ENCODE data around the gene PRDX4. TPM values are rescaled to one million over a fixed set of nuclear protein-coding genes. Genes with fewer than 3 reads are reported as not detected.
A peak's percentile ranks its signal among the peaks of the same experiment; 100 is the strongest.
"Not testable (repeated sequence)": the region's sequence is repeated elsewhere in the genome, so short reads cannot be mapped to it uniquely, and the experiment has no call there.

PRDX4 gene
- total RNA-seq (2014; rRNA removed; shearing (Covaris generic)) = 183 and 196 TPM in 2 replicates

DNA sequence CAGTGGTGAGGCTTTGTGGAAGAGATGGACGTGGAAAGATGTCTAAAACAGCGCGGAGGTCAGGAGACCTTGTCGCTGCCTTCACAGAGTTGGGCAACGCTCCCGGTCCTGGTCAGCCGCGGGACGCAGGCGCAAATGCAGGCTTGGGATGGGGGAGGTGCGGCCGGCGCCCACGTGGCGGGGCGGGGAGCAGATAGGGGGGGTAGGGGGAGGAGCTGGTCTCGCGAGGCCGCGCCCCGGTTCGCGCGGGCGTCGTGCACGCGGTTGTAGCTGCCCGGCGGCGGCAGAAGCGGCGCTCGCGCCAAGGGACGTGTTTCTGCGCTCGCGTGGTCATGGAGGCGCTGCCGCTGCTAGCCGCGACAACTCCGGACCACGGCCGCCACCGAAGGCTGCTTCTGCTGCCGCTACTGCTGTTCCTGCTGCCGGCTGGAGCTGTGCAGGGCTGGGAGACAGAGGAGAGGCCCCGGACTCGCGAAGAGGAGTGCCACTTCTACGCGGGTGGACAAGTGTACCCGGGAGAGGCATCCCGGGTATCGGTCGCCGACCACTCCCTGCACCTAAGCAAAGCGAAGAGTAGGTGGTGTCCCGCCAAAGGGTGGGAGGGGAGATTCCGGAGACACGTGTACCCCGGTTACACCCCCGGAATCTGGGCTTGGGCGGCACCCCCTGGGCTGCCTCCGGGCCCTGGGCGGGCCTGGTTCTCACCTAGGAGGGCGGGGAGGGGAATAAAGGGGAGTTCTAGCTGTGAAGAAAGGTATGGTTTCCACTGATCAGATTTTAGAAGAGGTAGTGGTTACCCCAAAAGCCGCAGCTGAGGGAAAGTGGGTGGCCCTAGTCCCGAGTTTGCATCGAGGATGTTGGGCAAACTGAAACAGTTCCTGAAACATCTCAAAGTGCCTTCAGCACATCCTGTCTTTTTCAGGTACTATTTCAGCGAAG lies at the start of gene PRDX4:
TSS of gene PRDX4 (plus strand) at position 255 of the 939 bp plus-strand sequence. CDS start at position 333, 78 bp downstream.
- peak; percentile 88 to 91 for DNase-seq
- Histone ChIP-seq H3K27ac (peak within 1 kb of the TSS; percentile 80), H3K27me3 (no peaks in the 10 kb centered on the region), H3K4me3 (peak within 1 kb of the TSS; percentile 85), H3K36me3 (peaks cover 13% of the 10 kb centered on the region; the same call in 1 of the 2 replicates), H3K9me3 (replicated peaks) (no peaks in the 10 kb centered on the region), H3K4me1 (peaks cover 5% of the 10 kb centered on the region; the same call in 1 of the 2 replicates)

DNA sequence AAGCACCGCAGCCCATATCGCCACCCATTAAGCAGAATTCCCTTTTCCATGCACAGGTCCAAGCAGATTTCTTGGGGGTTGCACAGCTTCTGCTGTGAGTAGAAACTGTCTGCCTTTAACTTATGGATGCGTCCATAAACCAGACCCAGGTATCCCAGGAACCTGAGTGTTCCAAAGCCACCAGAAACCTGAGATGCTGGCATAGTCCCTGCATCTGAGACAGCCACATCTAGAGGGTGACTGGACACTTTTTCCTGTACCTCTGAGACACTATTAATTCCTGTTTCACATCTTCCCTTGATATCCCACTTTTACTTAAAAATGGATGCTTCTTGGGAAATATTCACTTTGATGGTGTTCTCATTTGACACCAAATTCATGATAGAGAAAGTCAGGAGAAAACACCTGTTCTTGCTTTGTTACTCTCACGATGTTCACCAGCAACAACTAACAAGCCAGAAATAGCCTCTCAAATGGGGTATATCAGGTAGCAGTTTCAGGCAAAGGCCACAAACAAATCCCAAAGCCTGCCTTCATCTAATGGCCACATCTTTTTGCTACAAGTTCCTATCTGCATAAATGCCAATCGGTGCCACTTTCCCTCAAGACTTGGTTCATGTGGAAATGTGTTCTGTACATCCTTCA lies 45.5 kb upstream of the PRDX4 start:
- Histone ChIP-seq H3K27me3 (no peaks in the 10 kb centered on the region), H3K4me3 (no peak overlapping the region), H3K36me3 (no peaks in the 10 kb centered on the region), H3K9me3 (replicated peaks) (no peaks in the 10 kb centered on the region), H3K27ac (no peak overlapping the region), H3K4me1 (no peaks in the 10 kb centered on the region)
- DNase-seq = no peak

DNA sequence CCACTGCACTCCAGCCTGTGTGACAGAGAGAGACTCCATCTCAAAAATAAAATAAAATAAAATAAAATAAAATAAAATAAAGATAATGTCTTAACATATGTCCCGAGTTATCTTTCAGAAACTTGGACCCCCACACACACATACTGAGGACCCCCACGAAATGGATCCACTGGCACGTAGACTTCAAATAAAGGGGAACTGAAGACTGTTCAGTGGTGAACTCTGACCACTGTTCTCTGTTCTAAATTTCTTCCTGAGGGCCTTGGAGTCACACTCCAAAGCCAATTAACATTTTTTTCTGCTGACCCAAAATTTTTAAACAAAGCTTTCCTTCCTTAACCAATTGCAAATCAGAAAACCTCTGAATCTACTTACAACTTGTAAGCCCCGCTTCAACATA lies 43.5 kb upstream of the PRDX4 start:
- H3K4me3 ChIP-seq = no peak overlapping the region
- H3K4me1 ChIP-seq = no peaks in the 10 kb centered on the region
- DNase-seq = no peak
- H3K27me3 ChIP-seq = no peaks in the 10 kb centered on the region
- H3K9me3 ChIP-seq (replicated peaks) = no peaks in the 10 kb centered on the region
- H3K36me3 ChIP-seq = no peaks in the 10 kb centered on the region
- H3K27ac ChIP-seq = no peak overlapping the region

DNA sequence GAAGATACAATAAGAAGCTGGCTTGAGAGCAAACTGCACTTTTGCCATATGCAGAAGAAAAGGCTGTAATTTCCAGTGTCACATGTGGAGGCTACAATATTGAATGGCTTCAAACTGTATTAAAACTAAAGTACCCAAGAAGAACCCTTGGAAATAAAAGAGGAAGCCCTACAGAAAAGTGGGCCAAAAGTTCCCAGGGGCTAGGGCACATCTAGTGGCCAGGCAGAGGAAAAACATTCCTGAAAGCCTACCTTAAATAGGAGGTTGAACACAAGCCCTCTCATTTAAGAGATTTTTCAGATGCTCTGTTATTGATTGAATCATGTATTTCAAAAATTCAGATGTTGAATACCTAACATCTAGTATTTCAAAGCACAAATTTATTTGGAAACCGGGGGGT lies 40.6 kb upstream of the PRDX4 start:
- Histone ChIP-seq H3K4me1 (no peaks in the 10 kb centered on the region), H3K4me3 (no peak overlapping the region), H3K27me3 (no peaks in the 10 kb centered on the region), H3K27ac (no peak overlapping the region), H3K36me3 (no peaks in the 10 kb centered on the region), H3K9me3 (replicated peaks) (no peaks in the 10 kb centered on the region)
- DNase-seq = peak in 1 of 2 experiments; percentile 3

DNA sequence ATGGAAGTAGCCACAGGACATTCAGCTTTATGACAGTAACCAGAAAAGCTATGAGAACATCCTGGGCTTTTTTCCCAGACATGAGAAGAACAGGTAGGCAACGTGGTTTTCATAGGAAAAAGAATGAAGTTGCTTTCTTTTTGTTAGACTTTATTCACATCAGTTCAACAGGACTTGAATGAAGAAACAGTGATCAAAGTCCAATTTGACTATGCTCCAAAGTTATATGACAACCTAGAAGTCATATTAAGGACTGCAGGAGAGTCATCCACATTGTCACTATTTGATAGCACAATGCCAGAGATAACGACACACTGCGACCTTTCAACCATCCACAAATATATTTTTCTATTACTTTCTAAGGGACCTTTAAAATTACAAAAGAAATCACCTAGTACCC lies 39.2 kb upstream of the PRDX4 start:
- no peaks in the 10 kb centered on the region for H3K27me3 ChIP-seq
- H3K9me3 ChIP-seq (replicated peaks) = no peaks in the 10 kb centered on the region
- no peak overlapping the region for H3K27ac ChIP-seq
- no peaks in the 10 kb centered on the region for H3K4me1 ChIP-seq
- no peaks in the 10 kb centered on the region for H3K36me3 ChIP-seq
- H3K4me3 ChIP-seq = no peak overlapping the region
- no peak for DNase-seq

DNA sequence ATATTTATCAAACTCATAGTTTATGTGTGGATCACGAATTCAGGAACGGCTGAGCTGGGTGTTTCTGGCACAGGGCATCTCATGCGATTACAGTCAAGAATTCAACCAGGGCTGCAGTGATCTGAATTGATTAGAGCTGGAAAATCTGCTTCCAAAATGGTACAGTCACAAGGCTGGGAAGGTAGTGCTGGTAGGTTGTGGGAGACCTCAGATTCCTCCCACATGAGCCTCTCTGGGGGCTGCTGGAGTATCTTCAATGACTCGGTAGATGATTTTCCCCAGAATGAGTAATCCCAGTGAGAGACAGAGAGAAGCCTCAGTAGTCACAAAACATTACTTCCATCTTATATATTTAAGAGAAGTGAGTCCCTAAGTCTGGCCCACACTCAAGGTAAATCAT lies 36.2 kb upstream of the PRDX4 start:
- H3K4me3 ChIP-seq = no peak overlapping the region
- H3K4me1 ChIP-seq = no peaks in the 10 kb centered on the region
- no peaks in the 10 kb centered on the region for H3K9me3 ChIP-seq (replicated peaks)
- DNase-seq = no peak
- H3K36me3 ChIP-seq = no peaks in the 10 kb centered on the region
- H3K27ac ChIP-seq = no peak overlapping the region
- H3K27me3 ChIP-seq = no peaks in the 10 kb centered on the region

DNA sequence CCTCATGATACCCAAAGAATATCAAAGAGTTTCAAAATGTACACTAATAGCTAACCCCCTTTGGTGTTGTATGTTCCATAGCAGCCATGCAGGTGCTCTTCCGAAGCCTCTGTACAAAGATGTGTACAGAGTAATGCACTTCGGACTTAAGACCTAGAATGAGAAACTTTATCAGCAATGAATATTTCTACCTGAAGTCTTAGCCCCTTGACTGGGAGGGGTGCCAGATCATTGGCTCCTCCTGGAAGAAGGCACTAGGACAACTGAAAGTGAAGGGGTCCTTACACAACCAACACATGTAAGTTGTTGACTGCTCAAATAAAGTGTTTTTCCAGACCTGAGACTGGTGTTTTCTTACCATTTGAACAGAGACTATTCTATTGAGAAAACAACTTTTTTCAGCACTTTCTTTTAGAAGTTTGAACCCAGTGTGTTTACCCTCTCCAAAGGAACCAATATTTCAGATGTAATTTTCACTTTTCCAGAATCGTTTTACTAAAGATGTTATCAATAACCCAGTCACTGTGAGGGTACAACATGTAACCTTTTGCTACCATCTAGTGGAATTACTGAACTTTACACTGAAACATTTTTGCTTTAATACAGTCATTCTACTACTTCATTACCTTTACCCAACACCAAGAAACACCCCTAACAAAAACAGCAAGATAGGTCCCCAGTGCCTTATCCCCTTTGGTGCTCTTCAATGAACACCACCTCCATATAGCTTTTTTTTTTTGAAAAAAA lies 33.3 kb upstream of the PRDX4 start:
- H3K36me3 ChIP-seq = no peaks in the 10 kb centered on the region
- DNase-seq = peak in 1 of 2 experiments; percentile 19
- H3K4me3 ChIP-seq = no peak overlapping the region
- no peaks in the 10 kb centered on the region for H3K4me1 ChIP-seq
- H3K9me3 ChIP-seq (replicated peaks) = no peaks in the 10 kb centered on the region
- no peaks in the 10 kb centered on the region for H3K27me3 ChIP-seq
- H3K27ac ChIP-seq = no peak overlapping the region

DNA sequence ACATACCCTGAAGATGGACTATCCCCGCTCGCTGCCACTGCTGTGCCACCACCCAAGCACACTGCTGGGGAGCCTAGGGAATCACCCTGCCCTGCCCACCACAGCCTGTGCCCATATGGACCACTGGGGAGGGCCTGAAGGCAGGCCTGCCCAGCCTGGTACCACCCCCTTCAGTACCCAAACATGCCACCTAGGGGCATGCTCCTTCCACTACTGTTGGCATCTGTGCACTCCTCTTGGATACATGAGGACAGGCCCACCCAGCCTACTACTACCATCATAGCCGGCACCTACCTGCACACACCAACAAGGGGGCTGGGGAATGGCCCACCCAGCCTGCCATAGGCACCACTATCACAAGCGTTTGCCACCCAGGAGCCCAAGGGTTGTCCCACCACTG lies 30.1 kb upstream of the PRDX4 start:
- Histone ChIP-seq H3K36me3 (no peaks in the 10 kb centered on the region), H3K27ac (no peak overlapping the region), H3K27me3 (no peaks in the 10 kb centered on the region), H3K4me1 (no peaks in the 10 kb centered on the region), H3K4me3 (no peak overlapping the region), H3K9me3 (replicated peaks) (no peaks in the 10 kb centered on the region)
- DNase-seq = no peak

DNA sequence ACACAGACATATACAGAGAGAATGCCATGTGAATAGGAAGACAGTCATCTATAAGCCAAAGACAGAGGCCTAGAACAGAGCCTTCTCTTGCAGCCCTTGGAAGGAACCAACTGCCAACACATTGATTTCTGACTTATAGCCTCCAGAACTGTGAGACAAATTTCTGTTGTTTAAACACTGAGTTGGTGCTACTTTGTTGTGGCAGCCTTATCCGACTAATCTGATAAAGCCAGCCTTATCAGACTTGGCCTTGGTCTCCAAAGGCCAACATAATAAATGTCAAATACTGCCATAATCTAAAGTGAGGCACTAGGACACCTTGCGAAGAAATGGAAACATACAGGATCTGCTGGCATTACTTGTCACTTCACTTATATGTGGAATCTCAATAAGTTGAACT lies 24.3 kb upstream of the PRDX4 start:
- Histone ChIP-seq H3K4me1 (no peaks in the 10 kb centered on the region), H3K36me3 (no peaks in the 10 kb centered on the region), H3K4me3 (no peak overlapping the region), H3K27ac (no peak overlapping the region), H3K27me3 (no peaks in the 10 kb centered on the region), H3K9me3 (replicated peaks) (no peaks in the 10 kb centered on the region)
- DNase-seq = no peak

DNA sequence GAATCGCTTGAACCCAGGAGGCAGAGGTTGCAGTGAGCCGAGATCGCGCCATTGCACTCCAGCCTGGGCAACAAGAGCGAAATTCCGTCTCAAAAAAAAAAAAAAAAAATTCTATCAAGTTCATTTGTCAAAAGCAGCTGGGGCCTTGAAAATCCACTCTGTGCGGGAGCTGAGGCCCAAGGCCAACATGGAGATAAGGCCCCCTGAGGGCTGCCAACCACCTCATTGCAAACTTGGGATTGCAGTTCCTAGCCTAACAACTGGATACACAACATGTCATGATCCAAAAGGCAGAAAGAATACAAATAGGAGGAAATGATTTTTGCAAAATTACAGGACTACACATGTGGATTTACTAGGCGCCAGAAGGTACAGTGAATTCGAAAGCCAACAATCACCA lies 22.5 kb upstream of the PRDX4 start:
- Histone ChIP-seq H3K27me3 (no peaks in the 10 kb centered on the region), H3K4me3 (no peak overlapping the region), H3K9me3 (replicated peaks) (no peaks in the 10 kb centered on the region), H3K4me1 (no peaks in the 10 kb centered on the region), H3K27ac (no peak overlapping the region), H3K36me3 (no peaks in the 10 kb centered on the region)
- DNase-seq = no peak

DNA sequence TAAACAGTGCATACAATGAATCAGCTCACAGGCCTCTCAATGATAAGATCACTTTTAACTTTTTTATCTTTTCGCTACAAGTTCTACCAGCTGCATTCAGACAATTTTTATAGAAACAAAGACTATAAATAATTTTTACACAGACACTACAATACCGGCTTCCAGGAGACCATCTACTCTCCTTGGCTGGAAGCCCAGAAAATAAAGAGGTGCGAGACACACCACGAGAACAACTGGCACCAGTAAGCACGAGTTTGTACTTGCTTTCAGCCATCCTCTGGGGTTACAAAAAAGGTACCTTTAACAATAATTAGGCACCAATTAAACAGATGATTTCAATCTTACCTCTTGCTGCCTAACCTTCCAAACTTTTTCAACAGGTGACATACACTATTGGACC lies 11.2 kb upstream of the PRDX4 start:
- peak; percentile 13 to 48 for DNase-seq
- no peak overlapping the region for H3K4me3 ChIP-seq
- no peaks in the 10 kb centered on the region for H3K9me3 ChIP-seq (replicated peaks)
- peaks cover 9% of the 10 kb centered on the region; the same call in 1 of the 2 replicates for H3K4me1 ChIP-seq
- H3K36me3 ChIP-seq = no peaks in the 10 kb centered on the region
- H3K27ac ChIP-seq = no peak overlapping the region
- no peaks in the 10 kb centered on the region for H3K27me3 ChIP-seq

DNA sequence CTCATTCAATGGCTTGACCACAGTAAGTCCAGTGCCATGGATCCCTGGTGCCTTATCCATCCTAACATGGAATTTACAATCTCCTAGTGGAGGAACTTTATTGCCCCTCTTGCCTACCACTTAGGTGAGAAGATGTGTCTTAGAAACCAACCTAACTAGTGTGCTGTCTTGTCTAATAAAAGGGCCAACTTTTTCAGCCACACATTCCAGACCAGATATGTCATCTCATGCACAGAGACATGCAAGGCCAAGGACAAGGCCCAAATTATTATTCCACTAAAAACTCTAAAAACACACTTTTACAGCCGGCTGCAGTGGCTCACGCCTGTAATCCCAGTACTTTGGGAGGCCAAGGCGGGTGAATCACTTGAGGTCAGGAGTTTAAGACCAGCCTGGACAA lies 10.6 kb upstream of the PRDX4 start:
- no peak for DNase-seq
- peaks cover 9% of the 10 kb centered on the region; the same call in 1 of the 2 replicates for H3K4me1 ChIP-seq
- no peak overlapping the region for H3K4me3 ChIP-seq
- H3K36me3 ChIP-seq = no peaks in the 10 kb centered on the region
- H3K9me3 ChIP-seq (replicated peaks) = no peaks in the 10 kb centered on the region
- no peak overlapping the region for H3K27ac ChIP-seq
- H3K27me3 ChIP-seq = no peaks in the 10 kb centered on the region

DNA sequence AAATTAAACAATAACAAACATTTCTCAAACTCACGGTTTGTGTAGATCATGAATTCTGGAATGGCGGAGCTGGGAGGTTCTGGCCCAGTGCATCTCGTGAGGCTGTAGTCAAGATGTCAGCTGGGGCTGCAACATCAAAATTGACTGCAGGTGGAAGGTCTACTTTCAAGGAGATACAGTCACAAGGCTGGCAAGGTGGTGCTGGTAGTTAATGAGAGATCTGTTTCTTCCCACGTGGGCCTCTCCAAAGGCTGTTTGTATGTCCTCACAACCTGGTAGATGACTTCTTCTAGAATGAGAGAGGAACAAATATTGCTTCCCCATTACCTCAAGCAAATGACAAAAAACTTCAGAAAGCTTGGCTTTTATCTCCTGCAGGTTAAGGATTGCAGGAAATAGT lies 8.0 kb upstream of the PRDX4 start:
- DNase-seq = no peak

DNA sequence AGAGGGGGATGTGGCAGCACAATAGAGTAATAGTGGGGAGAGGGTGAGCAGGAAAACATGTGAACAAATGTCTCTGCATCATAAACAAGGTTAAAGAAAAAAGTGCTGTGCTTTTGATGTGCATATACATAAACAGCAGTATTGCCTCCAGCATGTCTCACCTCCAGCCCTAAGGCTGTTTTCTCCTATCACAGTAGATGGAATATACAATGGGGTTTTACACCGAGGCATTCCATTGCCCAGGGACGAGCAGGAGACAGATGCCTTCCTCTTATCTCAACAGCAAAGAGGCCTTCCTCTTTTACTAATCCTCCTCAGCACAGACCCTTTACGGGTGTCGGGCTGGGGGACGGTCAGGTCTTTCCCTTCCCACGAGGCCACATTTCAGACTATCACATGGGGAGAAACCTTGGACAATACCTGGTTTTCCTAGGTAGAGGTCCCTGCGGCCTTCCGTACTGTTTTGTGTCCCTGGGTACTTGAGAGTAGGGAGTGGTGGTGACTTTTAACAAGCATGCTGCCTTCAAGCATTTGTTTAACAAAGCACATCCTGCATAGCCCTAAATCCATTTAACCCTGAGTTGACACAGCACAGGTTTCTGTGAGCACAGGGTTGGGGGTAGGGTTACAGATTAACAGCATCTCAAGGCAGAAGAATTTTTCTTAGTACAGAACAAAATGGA lies 7.1 kb upstream of the PRDX4 start:
- not testable (repeated sequence) for H3K4me3 ChIP-seq

More for the DNA sequence above, 8.0 kb upstream of the PRDX4 start:
- Histone ChIP-seq H3K27me3 (no peaks in the 10 kb centered on the region), H3K9me3 (replicated peaks) (no peaks in the 10 kb centered on the region), H3K27ac (no peak overlapping the region), H3K4me3 (no peak overlapping the region), H3K4me1 (peaks cover 9% of the 10 kb centered on the region; the same call in 1 of the 2 replicates), H3K36me3 (no peaks in the 10 kb centered on the region)

More for the DNA sequence above, 7.1 kb upstream of the PRDX4 start:
- H3K9me3 ChIP-seq (replicated peaks); H3K27ac ChIP-seq; H3K36me3 ChIP-seq; DNase-seq; H3K4me1 ChIP-seq; H3K27me3 ChIP-seq: not testable (repeated sequence)
